Fibroblast of pulmonary artery (primary cell): Measurements from ENCODE around the gene C1QTNF1.

Source experiments
- DNase-seq: peaks from one replicate; pipeline ENCODE4 v3.0.0-alpha.2; 2010; ENCODE audit warnings: low read depth
- H3K4me3 ChIP-seq: replicated peaks from 2 replicates; pipeline ENCODE4 v1.5.1; 2011; ENCODE audit warnings: low read depth, mild to moderate bottlenecking, control low read depth, low read length, moderate library complexity
- CTCF ChIP-seq: IDR thresholded peaks from 2 replicates; pipeline ENCODE4 v1.5.1; 2011; ENCODE audit warnings: mild to moderate bottlenecking, control low read depth, low read length, inconsistent platforms; ENCODE audit errors: missing control alignments

C1QTNF1 gene

GRCh38 chr17:78993981-78994671 lies 29.8 kb upstream of the C1QTNF1 start:
- no peak for DNase-seq
- TF ChIP-seq CTCF, result no peak
- no peak overlapping the region for H3K4me3 ChIP-seq

GRCh38 chr17:78995022-78995760 lies 28.8 kb upstream of the C1QTNF1 start:
- H3K4me3 ChIP-seq, result no peak overlapping the region
- TF ChIP-seq CTCF, result no peak
- no peak for DNase-seq

GRCh38 chr17:78995761-78996451 lies 28.1 kb upstream of the C1QTNF1 start:
- no peak for TF ChIP-seq CTCF
- DNase-seq, result no peak
- no peak overlapping the region for H3K4me3 ChIP-seq

- TF ChIP-seq CTCF, result no peak
- H3K4me3 ChIP-seq, result no peak overlapping the region
- no peak for DNase-seq
Observed at GRCh38 chr17:78996781-78997201, 27.2 kb upstream of the C1QTNF1 start.

GRCh38 chr17:78997231-78997741 lies 26.7 kb upstream of the C1QTNF1 start:
- H3K4me3 ChIP-seq, result no peak overlapping the region
- no peak for TF ChIP-seq CTCF
- DNase-seq, result no peak

GRCh38 chr17:78997881-78998280 lies 26.1 kb upstream of the C1QTNF1 start:
- no peak for TF ChIP-seq CTCF
- no peak for DNase-seq
- H3K4me3 ChIP-seq, result no peak overlapping the region
